Naive thymus-derived CD4-positive, alpha-beta T cell (primary cell): ENCODE data around the gene MYF6. TPM values are rescaled to one million over a fixed set of nuclear protein-coding genes. Genes with fewer than 3 reads are reported as not detected.
"Not testable (repeated sequence)": the region's sequence is repeated elsewhere in the genome, so short reads cannot be mapped to it uniquely, and the experiment has no call there.

ENCODE experiments used
- ATAC-seq: fragments of 150-1000 bp; cut with Tn5 transposase; 2 replicates; pipeline ENCODE4 v1.10.0; 2021; ENCODE audit warnings: mild to moderate bottlenecking, moderate library complexity
- CTCF ChIA-PET: fragments of 350-600 bp; sonication (Branson Sonifier 250); formaldehyde crosslinking; loops from one replicate; lab custom pipeline; 2021; ENCODE audit warnings: antibody characterized with exemption; lab: Charles Lee
- POLR2A ChIA-PET: fragments of 350-600 bp; sonication (Branson Sonifier 250); formaldehyde crosslinking; loops from one replicate; lab custom pipeline; 2021; ENCODE audit warnings: antibody characterized with exemption, inconsistent platforms; lab: Charles Lee
- DNase-seq, 9 donors: peaks; one replicate each; pipeline versions ENCODE4 v3.0.0 to v3.0.0-alpha.2; 2020 to 2022; ENCODE audit warnings: mixed read lengths in 1 of 9
- H3K27ac ChIP-seq: one replicate; pipeline ENCODE4 v1.7.0; 2013; ENCODE audit warnings: mild to moderate bottlenecking, low read depth, low read length, moderate library complexity
- H3K27me3 ChIP-seq, 2 donors: one replicate each; pipeline ENCODE4 v1.7.0; 2013; ENCODE audit warnings: low read length in 2 of 2, mild to moderate bottlenecking in 2 of 2, moderate library complexity in 2 of 2; ENCODE audit not compliant: control insufficient read depth in 2 of 2, insufficient read depth in 2 of 2
- H3K36me3 ChIP-seq, 3 experiments: 1 replicate in 2 of 3; 2 replicates in 1 of 3; pipeline ENCODE4 v1.7.0; 2013; ENCODE audit warnings: low read length in 3 of 3, mild to moderate bottlenecking in 3 of 3, moderate library complexity in 1 of 3; ENCODE audit not compliant: insufficient read depth in 3 of 3, control insufficient read depth in 2 of 3
- H3K4me1 ChIP-seq, 2 donors: one replicate each; pipeline ENCODE4 v1.7.0; 2013; ENCODE audit warnings: low read length in 2 of 2, mild to moderate bottlenecking in 2 of 2, moderate library complexity in 1 of 2; ENCODE audit not compliant: control insufficient read depth in 2 of 2, insufficient read depth in 2 of 2
- H3K4me3 ChIP-seq: 2 replicates; pipeline ENCODE4 v1.7.0; 2013; ENCODE audit warnings: mild to moderate bottlenecking, low read length
- H3K9me3 ChIP-seq, 3 experiments: 1 replicate in 2 of 3; 2 replicates in 1 of 3; pipeline ENCODE4 v1.7.0; 2013; ENCODE audit warnings: low read length in 3 of 3; ENCODE audit not compliant: control insufficient read depth in 2 of 3
- H3K27ac Mint-ChIP-seq, 9 donors: one replicate each; pipeline ENCODE4 v1.8.0; 2020 to 2022; ENCODE audit warnings: mixed read lengths in 9 of 9, mild to moderate bottlenecking in 8 of 9, moderate library complexity in 5 of 9, inconsistent platforms in 2 of 9
- H3K27me3 Mint-ChIP-seq, 5 donors: one replicate each; pipeline ENCODE4 v1.8.0; 2021 to 2022; ENCODE audit warnings: mixed read lengths in 5 of 5, mild to moderate bottlenecking in 1 of 5
- H3K36me3 Mint-ChIP-seq, 5 donors: one replicate each; pipeline ENCODE4 v1.8.0; 2020 to 2022; ENCODE audit warnings: mixed read lengths in 5 of 5, mild to moderate bottlenecking in 3 of 5, inconsistent platforms in 1 of 5
- H3K4me1 Mint-ChIP-seq, 7 donors: one replicate each; pipeline ENCODE4 v1.8.0; 2020 to 2022; ENCODE audit warnings: mixed read lengths in 7 of 7, mild to moderate bottlenecking in 3 of 7, inconsistent platforms in 1 of 7
- H3K4me3 Mint-ChIP-seq, 10 donors: one replicate each; pipeline ENCODE4 v1.8.0; 2020 to 2022; ENCODE audit warnings: mild to moderate bottlenecking in 10 of 10, mixed read lengths in 10 of 10, moderate library complexity in 6 of 10, inconsistent platforms in 2 of 10
- H3K9me3 Mint-ChIP-seq, 11 donors: one replicate each; pipeline ENCODE4 v1.8.0; 2020 to 2022; ENCODE audit warnings: mixed read lengths in 11 of 11, mild to moderate bottlenecking in 4 of 11, inconsistent platforms in 1 of 11, moderate library complexity in 1 of 11
- intact Hi-C, 2 donors: fragments of 100-400 bp; cut with micrococcal nuclease; formaldehyde crosslinking; loops; one replicate each; pipeline ENCODE4 v1.15.1; 2023
- polyA plus RNA-seq, 2 donors: library from polyadenylated mRNA; unstranded; fragments of 300-500 nt; fragmentation: Illumina TruSeq; gene quantifications; one replicate each; pipeline ENCODE4 v1.2.3, GENCODE V29; 2021
- total RNA-seq, 6 experiments: library from RNA in 5 of 6; stranded (reverse) in 5 of 6; gene quantifications; 1 replicate in 5 of 6; 2 replicates in 1 of 6; pipeline ENCODE4 v1.2.3 and lab custom pipeline; 2021 to 2026

MYF6 gene
- total RNA-seq (not detected), polyA plus RNA-seq (not detected), total RNA-seq (lab: John Stamatoyannopoulos, UW) (not detected)

- Histone ChIP-seq H3K4me3 (no peak within 1 kb of the TSS), H3K9me3 (no peaks in the 10 kb centered on the region), H3K36me3 (no peaks in the 10 kb centered on the region), H3K27ac (no peak within 1 kb of the TSS), H3K27me3 (no peaks in the 10 kb centered on the region), H3K4me1 (no peaks in the 10 kb centered on the region)
- Mint-ChIP-seq H3K36me3 (peaks cover 0 to 2% (median 0%) of the 10 kb centered on the region in 5 donors), H3K27ac (no peak within 1 kb of the TSS), H3K4me3 (peak within 1 kb of the TSS in 1 of 10 donors; percentile 23), H3K27me3 (peaks cover 32 to 45% (median 40%) of the 10 kb centered on the region in 5 donors), H3K4me1 (peaks cover 0 to 5% (median 0%) of the 10 kb centered on the region in 7 donors), H3K9me3 (peaks cover 0 to 24% (median 4%) of the 10 kb centered on the region in 11 donors)
- CTCF ChIA-PET, result no interaction called here
- no peak for DNase-seq
- intact Hi-C loops, result no loop called here
- POLR2A ChIA-PET, result no interaction called here
- no peak for ATAC-seq
Observed at GRCh38 chr12:80707126-80707829, at the start of gene MYF6. TSS of gene MYF6 (plus strand) at chr12:80707634. CDS start at chr12:80707720, 86 bp downstream.

- Histone ChIP-seq H3K4me3 (no peak overlapping the region), H3K27ac (no peak overlapping the region), H3K27me3 (no peaks in the 10 kb centered on the region), H3K36me3 (no peaks in the 10 kb centered on the region), H3K4me1 (no peaks in the 10 kb centered on the region), H3K9me3 (no peaks in the 10 kb centered on the region)
- no peak for DNase-seq
- no peaks in the 10 kb centered on the region for H3K27me3 Mint-ChIP-seq
- intact Hi-C loops, result no loop called here
- no peak overlapping the region for H3K4me3 Mint-ChIP-seq
- H3K4me1 Mint-ChIP-seq, result no peaks in the 10 kb centered on the region
- no peak overlapping the region for H3K27ac Mint-ChIP-seq
- no peak for ATAC-seq
- ChIA-PET CTCF (no interaction called here), POLR2A (no interaction called here)
- H3K9me3 Mint-ChIP-seq, result peaks cover 0 to 5% (median 0%) of the 10 kb centered on the region in 11 donors
- H3K36me3 Mint-ChIP-seq, result no peaks in the 10 kb centered on the region
Observed at GRCh38 chr12:80659512-80660063, 47.8 kb upstream of the MYF6 start.

- ChIA-PET CTCF (no interaction called here), POLR2A (no interaction called here)
- Histone ChIP-seq H3K4me3 (no peak overlapping the region), H3K27ac (no peak overlapping the region), H3K27me3 (no peaks in the 10 kb centered on the region), H3K36me3 (no peaks in the 10 kb centered on the region), H3K4me1 (no peaks in the 10 kb centered on the region), H3K9me3 (no peaks in the 10 kb centered on the region)
- no peak overlapping the region for H3K4me3 Mint-ChIP-seq
- no peak overlapping the region for H3K27ac Mint-ChIP-seq
- no peaks in the 10 kb centered on the region for H3K4me1 Mint-ChIP-seq
- no peak for DNase-seq
- no peaks in the 10 kb centered on the region for H3K27me3 Mint-ChIP-seq
- peaks cover 0 to 10% (median 0%) of the 10 kb centered on the region in 11 donors for H3K9me3 Mint-ChIP-seq
- intact Hi-C loops, result no loop called here
- ATAC-seq, result no peak
- H3K36me3 Mint-ChIP-seq, result no peaks in the 10 kb centered on the region
Observed at GRCh38 chr12:80662586-80662985, 44.8 kb upstream of the MYF6 start.

GRCh38 chr12:80670214-80670613 lies 37.2 kb upstream of the MYF6 start:
- Histone ChIP-seq H3K36me3 (no peaks in the 10 kb centered on the region), H3K4me3 (no peak overlapping the region), H3K27me3 (no peaks in the 10 kb centered on the region), H3K9me3 (no peaks in the 10 kb centered on the region), H3K4me1 (no peaks in the 10 kb centered on the region), H3K27ac (no peak overlapping the region)
- no peaks in the 10 kb centered on the region for H3K36me3 Mint-ChIP-seq
- H3K27me3 Mint-ChIP-seq, result no peaks in the 10 kb centered on the region
- CTCF ChIA-PET, result no interaction called here
- no peak for ATAC-seq
- POLR2A ChIA-PET, result no interaction called here
- DNase-seq, result no peak
- intact Hi-C loops, result no loop called here
- no peak overlapping the region for H3K4me3 Mint-ChIP-seq
- peaks cover 0 to 26% (median 0%) of the 10 kb centered on the region in 11 donors for H3K9me3 Mint-ChIP-seq
- H3K27ac Mint-ChIP-seq, result no peak overlapping the region
- no peaks in the 10 kb centered on the region for H3K4me1 Mint-ChIP-seq

GRCh38 chr12:80676042-80676636 lies 31.3 kb upstream of the MYF6 start:
- H3K9me3 ChIP-seq, H3K36me3 Mint-ChIP-seq, CTCF ChIA-PET, H3K27me3 Mint-ChIP-seq, DNase-seq, H3K27ac Mint-ChIP-seq, H3K27ac ChIP-seq, H3K4me3 Mint-ChIP-seq, POLR2A ChIA-PET, H3K27me3 ChIP-seq, intact Hi-C loops, H3K4me1 ChIP-seq, ATAC-seq, H3K4me3 ChIP-seq, H3K4me1 Mint-ChIP-seq, H3K36me3 ChIP-seq: not testable (repeated sequence)
- H3K9me3 Mint-ChIP-seq, result peaks cover 0 to 10% (median 0%) of the 10 kb centered on the region in 11 donors

GRCh38 chr12:80676856-80677255 lies 30.6 kb upstream of the MYF6 start:
- no peaks in the 10 kb centered on the region for H3K4me1 ChIP-seq
- Mint-ChIP-seq H3K36me3 (no peaks in the 10 kb centered on the region), H3K9me3 (peaks cover 0 to 8% (median 0%) of the 10 kb centered on the region in 11 donors), H3K4me3 (no peak overlapping the region), H3K27ac (no peak overlapping the region), H3K27me3 (no peaks in the 10 kb centered on the region), H3K4me1 (no peaks in the 10 kb centered on the region)
- intact Hi-C loops, result no loop called here
- ChIA-PET POLR2A (no interaction called here), CTCF (no interaction called here)
- H3K27me3 ChIP-seq, result no peaks in the 10 kb centered on the region
- no peaks in the 10 kb centered on the region for H3K36me3 ChIP-seq
- no peak overlapping the region for H3K27ac ChIP-seq
- no peak overlapping the region for H3K4me3 ChIP-seq
- no peak for DNase-seq
- no peaks in the 10 kb centered on the region for H3K9me3 ChIP-seq
- ATAC-seq, result no peak
